Liver (tissue), 9 donors: Measurements from ENCODE around the gene TMEM135. TPM values are rescaled to one million over a fixed set of nuclear protein-coding genes. Genes with fewer than 3 reads are reported as not detected.
A peak's percentile ranks its signal among the peaks of the same experiment; 100 is the strongest.

Source experiments
- DNase-seq: peaks from one replicate; pipeline ENCODE4 v3.0.0-alpha.2; 2017; ENCODE audit warnings: low spot score
- H3K27ac ChIP-seq, 2 donors: one replicate each; pipeline ENCODE4 v1.7.0; 2013; ENCODE audit warnings: inconsistent platforms in 2 of 2, low read length in 2 of 2, control low read depth in 1 of 2, low read depth in 1 of 2, mild to moderate bottlenecking in 1 of 2
- H3K27me3 ChIP-seq, 4 donors: one replicate each; pipeline versions ENCODE4 v1.6.1 to v1.7.0; 2013; ENCODE audit warnings: low read length in 3 of 4, inconsistent platforms in 1 of 4, mild to moderate bottlenecking in 1 of 4, moderate library complexity in 1 of 4; ENCODE audit not compliant: control insufficient read depth in 4 of 4, insufficient read depth in 4 of 4
- H3K36me3 ChIP-seq, 4 donors: one replicate each; pipeline versions ENCODE4 v1.6.1 to v1.7.0; 2013; ENCODE audit warnings: low read length in 3 of 4, mild to moderate bottlenecking in 3 of 4, low read depth in 1 of 4, moderate library complexity in 1 of 4; ENCODE audit not compliant: control insufficient read depth in 4 of 4, insufficient read depth in 3 of 4
- H3K4me1 ChIP-seq, 4 donors: one replicate each; pipeline versions ENCODE4 v1.6.1 to v1.7.0; 2013; ENCODE audit warnings: low read length in 3 of 4, mild to moderate bottlenecking in 3 of 4, moderate library complexity in 1 of 4; ENCODE audit not compliant: control insufficient read depth in 4 of 4, insufficient read depth in 4 of 4
- H3K4me3 ChIP-seq, 3 donors: one replicate each; pipeline versions ENCODE4 v1.6.1 to v1.7.0; 2013; ENCODE audit warnings: low read length in 3 of 3, control low read depth in 1 of 3, low read depth in 1 of 3, mild to moderate bottlenecking in 1 of 3
- H3K9ac ChIP-seq, 2 donors: one replicate each; pipeline ENCODE4 v1.7.0; 2013; ENCODE audit warnings: low read length in 2 of 2, mild to moderate bottlenecking in 2 of 2, moderate library complexity in 2 of 2, control low read depth in 1 of 2, low read depth in 1 of 2
- H3K9me3 ChIP-seq, 4 donors: one replicate each; pipeline versions ENCODE4 v1.6.1 to v1.7.0; 2013; ENCODE audit warnings: low read length in 3 of 4; ENCODE audit not compliant: control insufficient read depth in 4 of 4
- EGR1 ChIP-seq, 2 donors: IDR thresholded peaks; 2 replicates each; pipeline ENCODE4 v1.6.1; 2016 to 2018; ENCODE audit warnings: antibody characterized with exemption in 2 of 2, low read depth in 2 of 2
- FOXA1 ChIP-seq: IDR thresholded peaks from 2 replicates; pipeline ENCODE4 v1.6.1; 2016; ENCODE audit warnings: antibody characterized with exemption
- FOXA2 ChIP-seq: IDR thresholded peaks from 2 replicates; pipeline ENCODE4 v1.6.1; 2016; ENCODE audit warnings: antibody characterized with exemption
- GABPA ChIP-seq, 2 donors: IDR thresholded peaks in 1 of 2; conservative IDR thresholded peaks in 1 of 2; 2 replicates each; pipeline ENCODE4 v1.6.1; 2016; ENCODE audit warnings: antibody characterized with exemption in 2 of 2, mild to moderate bottlenecking in 1 of 2, moderate library complexity in 1 of 2
- HNF4A ChIP-seq, 2 donors: conservative IDR thresholded peaks; 2 replicates each; pipeline ENCODE4 v1.6.1; 2016; ENCODE audit warnings: antibody characterized with exemption in 2 of 2, mild to moderate bottlenecking in 2 of 2
- JUND ChIP-seq, 2 donors: IDR thresholded peaks; 2 replicates each; pipeline ENCODE4 v1.6.1; 2016; ENCODE audit warnings: antibody characterized with exemption in 2 of 2
- NR2F2 ChIP-seq: IDR thresholded peaks from 2 replicates; pipeline ENCODE4 v1.6.1; 2016; ENCODE audit warnings: antibody characterized with exemption
- RAD21 ChIP-seq, 2 donors: IDR thresholded peaks; 2 replicates each; pipeline ENCODE4 v1.6.1; 2016; ENCODE audit warnings: antibody characterized with exemption in 2 of 2, mild to moderate bottlenecking in 2 of 2
- RXRA ChIP-seq, 2 donors: IDR thresholded peaks; 2 replicates each; pipeline ENCODE4 v1.6.1; 2017 to 2018; ENCODE audit warnings: antibody characterized with exemption in 2 of 2, mild to moderate bottlenecking in 1 of 2
- SP1 ChIP-seq: IDR thresholded peaks from 2 replicates; pipeline ENCODE4 v1.6.1; 2018; ENCODE audit warnings: antibody characterized with exemption, mild to moderate bottlenecking
- WGBS: extraction: QIAGEN DNeasy Blood & Tissue Kit; methylation state at CpG from one replicate; pipeline ENCODE4 v1.1.7; 2013; 5-methylcytosine and 5-hydroxymethylcytosine counted together
- polyA plus RNA-seq, 2 donors: library from polyadenylated mRNA; stranded (reverse) in 1 of 2; unstranded in 1 of 2; fragments of 200-250 nt in 1 of 2; fragments of >200 nt in 1 of 2; fragmentation: Nextera tagmentation in 1 of 2; extraction: Ambion mirVana in 1 of 2; gene quantifications; one replicate each; pipeline versions ENCODE4 v1.2.1 to v1.2.3, GENCODE V29; 2013 to 2015
- total RNA-seq, 2 donors: library from RNA; depleted of rRNA; stranded (reverse); fragments of >200 nt; gene quantifications; one replicate each; pipeline ENCODE4 v1.2.3, GENCODE V29; 2014
- TF ChIP-seq, protein P1 (sequence below): fragments of 150-350 bp; IDR thresholded peaks from 2 replicates; pipeline ENCODE4 v1.5.1; 2017; ENCODE audit warnings: improper control_type of control experiment, low read depth, low read length; ENCODE audit not compliant: missing input control
- TF ChIP-seq, protein P2 (sequence below): IDR thresholded peaks from 2 replicates; pipeline ENCODE4 v1.6.1; 2016; ENCODE audit warnings: antibody characterized with exemption
- TF ChIP-seq, protein P3 (sequence below): IDR thresholded peaks from 2 replicates; pipeline ENCODE4 v1.6.1; 2016; ENCODE audit warnings: antibody characterized with exemption, mild to moderate bottlenecking
- TF ChIP-seq, protein P4 (sequence below): IDR thresholded peaks from 2 replicates; pipeline ENCODE4 v1.6.1; 2016; ENCODE audit warnings: antibody characterized with exemption
- donor health status: healthy.
- donor health status: healthy.
- donor health status: healthy.
- donor health status: healthy.
- donor health status: healthy.

Gene TMEM135
- total and polyA plus RNA-seq, 4 donors = 10.0 to 38.9 (median 23.5) TPM

DNA sequence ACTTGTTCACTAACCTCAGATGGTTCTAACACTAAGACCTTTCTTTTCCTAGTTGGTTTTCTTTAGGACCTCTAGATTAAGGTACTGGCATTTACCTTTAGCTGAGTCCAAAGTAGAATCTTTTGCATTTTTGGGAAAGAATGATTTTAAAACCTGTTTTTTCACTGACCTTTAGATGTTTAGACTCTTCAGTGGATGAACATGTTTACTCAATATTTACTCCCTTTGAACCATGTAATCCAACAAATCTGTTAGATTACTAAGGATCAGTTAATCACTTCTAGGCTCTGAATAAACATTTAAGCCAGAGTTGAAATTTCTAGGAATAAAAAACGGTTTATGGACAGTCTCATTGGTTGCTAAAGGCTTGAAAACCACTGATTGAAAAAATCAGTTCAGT lies 6.2 kb downstream of the TMEM135 start:
- no peaks in the 10 kb centered on the region for H3K36me3 ChIP-seq
- 31% methylated on average over 1 of the region's 1 CpG for WGBS
- no peak overlapping the region for H3K9ac ChIP-seq
- peaks cover 4 to 27% (median 9%) of the 10 kb centered on the region in 4 donors for H3K4me1 ChIP-seq
- H3K27me3 ChIP-seq = no peaks in the 10 kb centered on the region
- TF ChIP-seq GABPA (IDR thresholded peaks at IDR 0.05 in 1 of 2, conservative IDR thresholded peaks at IDR 0.05 in 1 of 2) = no peak
- peak; percentile 42 to 54 for TF ChIP-seq HNF4A (conservative IDR thresholded peaks at IDR 0.05)
- no peak for TF ChIP-seq FOXA1
- no peak for TF ChIP-seq RAD21 (IDR thresholded peaks at IDR 0.05)
- peak; percentile 11 for TF ChIP-seq SP1
- TF ChIP-seq EGR1 (IDR thresholded peaks at IDR 0.05; ENCODE audit: low read depth in 2 of 2) = no peak
- no peaks in the 10 kb centered on the region for H3K9me3 ChIP-seq
- no peak for DNase-seq
- peak overlapping the region in 1 of 2 donors; percentile 21 for H3K27ac ChIP-seq
- H3K4me3 ChIP-seq = no peak overlapping the region

DNA sequence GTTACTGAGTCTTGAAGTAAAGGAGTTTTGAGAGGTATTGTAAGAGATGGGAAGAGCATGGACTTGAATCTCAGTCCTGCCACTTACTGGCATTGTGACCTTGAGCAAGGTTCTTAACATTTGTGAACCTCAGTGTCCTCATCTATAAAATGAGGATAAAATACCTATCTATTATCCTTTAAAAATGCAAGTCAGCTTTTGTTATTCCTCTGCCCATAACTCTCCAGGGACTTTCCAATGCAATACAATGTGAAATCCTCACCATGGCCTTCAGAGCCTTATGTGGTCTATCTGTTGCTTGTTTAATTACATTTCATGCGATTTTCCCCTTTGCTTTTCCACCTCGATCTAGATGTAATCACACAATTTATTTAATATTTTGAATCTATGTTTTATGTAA lies 9.1 kb downstream of the TMEM135 start:
- Histone ChIP-seq H3K4me3 (no peak overlapping the region), H3K27me3 (no peaks in the 10 kb centered on the region), H3K9ac (no peak overlapping the region), H3K9me3 (no peaks in the 10 kb centered on the region), H3K4me1 (peaks cover 0 to 7% (median 0%) of the 10 kb centered on the region in 4 donors), H3K27ac (no peak overlapping the region), H3K36me3 (no peaks in the 10 kb centered on the region)
- 98% methylated on average over 2 of the region's 2 CpGs for WGBS
- TF ChIP-seq, protein P1, sequence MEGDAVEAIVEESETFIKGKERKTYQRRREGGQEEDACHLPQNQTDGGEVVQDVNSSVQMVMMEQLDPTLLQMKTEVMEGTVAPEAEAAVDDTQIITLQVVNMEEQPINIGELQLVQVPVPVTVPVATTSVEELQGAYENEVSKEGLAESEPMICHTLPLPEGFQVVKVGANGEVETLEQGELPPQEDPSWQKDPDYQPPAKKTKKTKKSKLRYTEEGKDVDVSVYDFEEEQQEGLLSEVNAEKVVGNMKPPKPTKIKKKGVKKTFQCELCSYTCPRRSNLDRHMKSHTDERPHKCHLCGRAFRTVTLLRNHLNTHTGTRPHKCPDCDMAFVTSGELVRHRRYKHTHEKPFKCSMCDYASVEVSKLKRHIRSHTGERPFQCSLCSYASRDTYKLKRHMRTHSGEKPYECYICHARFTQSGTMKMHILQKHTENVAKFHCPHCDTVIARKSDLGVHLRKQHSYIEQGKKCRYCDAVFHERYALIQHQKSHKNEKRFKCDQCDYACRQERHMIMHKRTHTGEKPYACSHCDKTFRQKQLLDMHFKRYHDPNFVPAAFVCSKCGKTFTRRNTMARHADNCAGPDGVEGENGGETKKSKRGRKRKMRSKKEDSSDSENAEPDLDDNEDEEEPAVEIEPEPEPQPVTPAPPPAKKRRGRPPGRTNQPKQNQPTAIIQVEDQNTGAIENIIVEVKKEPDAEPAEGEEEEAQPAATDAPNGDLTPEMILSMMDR = no peak
- no peak for TF ChIP-seq NR2F2
- TF ChIP-seq HNF4A (conservative IDR thresholded peaks at IDR 0.05) = no peak
- TF ChIP-seq FOXA2 = no peak
- TF ChIP-seq JUND (IDR thresholded peaks at IDR 0.05) = no peak
- TF ChIP-seq, protein P2, sequence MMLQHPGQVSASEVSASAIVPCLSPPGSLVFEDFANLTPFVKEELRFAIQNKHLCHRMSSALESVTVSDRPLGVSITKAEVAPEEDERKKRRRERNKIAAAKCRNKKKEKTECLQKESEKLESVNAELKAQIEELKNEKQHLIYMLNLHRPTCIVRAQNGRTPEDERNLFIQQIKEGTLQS = no peak
- no peak for TF ChIP-seq RXRA (IDR thresholded peaks at IDR 0.05)
- TF ChIP-seq, protein P3, sequence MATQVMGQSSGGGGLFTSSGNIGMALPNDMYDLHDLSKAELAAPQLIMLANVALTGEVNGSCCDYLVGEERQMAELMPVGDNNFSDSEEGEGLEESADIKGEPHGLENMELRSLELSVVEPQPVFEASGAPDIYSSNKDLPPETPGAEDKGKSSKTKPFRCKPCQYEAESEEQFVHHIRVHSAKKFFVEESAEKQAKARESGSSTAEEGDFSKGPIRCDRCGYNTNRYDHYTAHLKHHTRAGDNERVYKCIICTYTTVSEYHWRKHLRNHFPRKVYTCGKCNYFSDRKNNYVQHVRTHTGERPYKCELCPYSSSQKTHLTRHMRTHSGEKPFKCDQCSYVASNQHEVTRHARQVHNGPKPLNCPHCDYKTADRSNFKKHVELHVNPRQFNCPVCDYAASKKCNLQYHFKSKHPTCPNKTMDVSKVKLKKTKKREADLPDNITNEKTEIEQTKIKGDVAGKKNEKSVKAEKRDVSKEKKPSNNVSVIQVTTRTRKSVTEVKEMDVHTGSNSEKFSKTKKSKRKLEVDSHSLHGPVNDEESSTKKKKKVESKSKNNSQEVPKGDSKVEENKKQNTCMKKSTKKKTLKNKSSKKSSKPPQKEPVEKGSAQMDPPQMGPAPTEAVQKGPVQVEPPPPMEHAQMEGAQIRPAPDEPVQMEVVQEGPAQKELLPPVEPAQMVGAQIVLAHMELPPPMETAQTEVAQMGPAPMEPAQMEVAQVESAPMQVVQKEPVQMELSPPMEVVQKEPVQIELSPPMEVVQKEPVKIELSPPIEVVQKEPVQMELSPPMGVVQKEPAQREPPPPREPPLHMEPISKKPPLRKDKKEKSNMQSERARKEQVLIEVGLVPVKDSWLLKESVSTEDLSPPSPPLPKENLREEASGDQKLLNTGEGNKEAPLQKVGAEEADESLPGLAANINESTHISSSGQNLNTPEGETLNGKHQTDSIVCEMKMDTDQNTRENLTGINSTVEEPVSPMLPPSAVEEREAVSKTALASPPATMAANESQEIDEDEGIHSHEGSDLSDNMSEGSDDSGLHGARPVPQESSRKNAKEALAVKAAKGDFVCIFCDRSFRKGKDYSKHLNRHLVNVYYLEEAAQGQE = no peak
- no peak for TF ChIP-seq GABPA (IDR thresholded peaks at IDR 0.05 in 1 of 2, conservative IDR thresholded peaks at IDR 0.05 in 1 of 2)
- DNase-seq = no peak

DNA sequence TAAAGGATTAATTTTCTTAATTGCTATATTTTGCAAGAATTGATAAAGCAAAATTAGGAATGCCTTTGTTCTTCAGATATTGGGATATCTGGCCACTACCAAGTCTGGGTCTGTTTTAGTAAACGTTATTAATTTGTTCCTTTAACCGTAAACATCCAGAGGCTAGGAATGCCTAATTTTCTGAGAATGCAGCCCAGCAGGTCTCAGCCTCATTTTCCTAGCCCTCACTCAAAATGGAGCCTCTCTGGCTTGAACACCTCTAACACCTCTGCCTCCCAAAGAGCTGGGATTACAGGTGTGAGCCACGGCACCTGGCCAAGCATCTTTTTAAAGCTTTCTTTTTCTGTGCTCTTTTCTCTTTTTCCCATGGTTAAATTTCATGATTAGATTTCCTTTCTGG lies 18.4 kb downstream of the TMEM135 start:
- Histone ChIP-seq H3K9me3 (no peaks in the 10 kb centered on the region), H3K9ac (no peak overlapping the region), H3K4me3 (no peak overlapping the region), H3K4me1 (peaks cover 0 to 6% (median 0%) of the 10 kb centered on the region in 4 donors), H3K27me3 (no peaks in the 10 kb centered on the region), H3K27ac (no peak overlapping the region), H3K36me3 (no peaks in the 10 kb centered on the region)
- DNase-seq = no peak
- WGBS = 77% methylated on average over 3 of the region's 3 CpGs
- TF ChIP-seq, protein P4, sequence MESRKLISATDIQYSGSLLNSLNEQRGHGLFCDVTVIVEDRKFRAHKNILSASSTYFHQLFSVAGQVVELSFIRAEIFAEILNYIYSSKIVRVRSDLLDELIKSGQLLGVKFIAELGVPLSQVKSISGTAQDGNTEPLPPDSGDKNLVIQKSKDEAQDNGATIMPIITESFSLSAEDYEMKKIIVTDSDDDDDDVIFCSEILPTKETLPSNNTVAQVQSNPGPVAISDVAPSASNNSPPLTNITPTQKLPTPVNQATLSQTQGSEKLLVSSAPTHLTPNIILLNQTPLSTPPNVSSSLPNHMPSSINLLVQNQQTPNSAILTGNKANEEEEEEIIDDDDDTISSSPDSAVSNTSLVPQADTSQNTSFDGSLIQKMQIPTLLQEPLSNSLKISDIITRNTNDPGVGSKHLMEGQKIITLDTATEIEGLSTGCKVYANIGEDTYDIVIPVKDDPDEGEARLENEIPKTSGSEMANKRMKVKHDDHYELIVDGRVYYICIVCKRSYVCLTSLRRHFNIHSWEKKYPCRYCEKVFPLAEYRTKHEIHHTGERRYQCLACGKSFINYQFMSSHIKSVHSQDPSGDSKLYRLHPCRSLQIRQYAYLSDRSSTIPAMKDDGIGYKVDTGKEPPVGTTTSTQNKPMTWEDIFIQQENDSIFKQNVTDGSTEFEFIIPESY = no peak
- TF ChIP-seq SP1 (no peak), RAD21 (IDR thresholded peaks at IDR 0.05) (no peak), GABPA (IDR thresholded peaks at IDR 0.05 in 1 of 2, conservative IDR thresholded peaks at IDR 0.05 in 1 of 2) (no peak)
- TF ChIP-seq, protein P2 = no peak
